Measurements from ENCODE around the gene TPSB2. TPM values are rescaled to one million over a fixed set of nuclear protein-coding genes. Genes with fewer than 3 reads are reported as not detected.

The TPSB2 gene
- total RNA-seq, 1 experiment from 2014 or later, result 16.7 TPM

- Histone ChIP-seq H3K27ac (ENCODE audit: low read depth, low read length, poor library complexity, severe bottlenecking) (no peak overlapping the region), H3K4me3 (ENCODE audit: low read depth, low read length, poor library complexity, severe bottlenecking) (no peak overlapping the region), H3K4me1 (ENCODE audit: insufficient read depth, low read length, poor library complexity, severe bottlenecking) (peaks cover 11% of the 10 kb centered on the region), H3K27me3 (replicated peaks; ENCODE audit: insufficient read depth, low read depth, low read length, poor library complexity) (no peaks in the 10 kb centered on the region), H3K36me3 (ENCODE audit: insufficient read depth, low read length, poor library complexity, severe bottlenecking) (no peaks in the 10 kb centered on the region), H3K9me3 (ENCODE audit: low read depth, low read length, poor library complexity, severe bottlenecking) (no peaks in the 10 kb centered on the region)
- no peak for DNase-seq (ENCODE audit: low spot score)
- ChIA-PET POLR2A (ENCODE audit: low non-redundant PET) (no interaction called here), CTCF (no interaction called here)
- intact Hi-C loops (cut with micrococcal nuclease; ENCODE audit: unreplicated experiment), result no loop called here
- no TSS peak for BruUV-seq (replicated peaks)
- TF ChIP-seq EZH2 (IDR thresholded peaks at IDR 0.05; ENCODE audit: borderline replicate concordance, low read depth, low read length, poor library complexity, severe bottlenecking) (no peak), CTCF (conservative IDR thresholded peaks at IDR 0.05; ENCODE audit: low read depth, low read length) (no peak)
Measured at GRCh38 chr16:1277617-1278282, 47.8 kb upstream of the TPSB2 start.

GRCh38 chr16:1277151-1277598, 47.2 kb upstream of the TPSB2 start:
- Histone ChIP-seq H3K27ac (ENCODE audit: low read depth, low read length, poor library complexity, severe bottlenecking) (no peak overlapping the region), H3K36me3 (ENCODE audit: insufficient read depth, low read length, poor library complexity, severe bottlenecking) (no peaks in the 10 kb centered on the region), H3K4me3 (ENCODE audit: low read depth, low read length, poor library complexity, severe bottlenecking) (no peak overlapping the region), H3K9me3 (ENCODE audit: low read depth, low read length, poor library complexity, severe bottlenecking) (no peaks in the 10 kb centered on the region), H3K4me1 (ENCODE audit: insufficient read depth, low read length, poor library complexity, severe bottlenecking) (peaks cover 14% of the 10 kb centered on the region), H3K27me3 (replicated peaks; ENCODE audit: insufficient read depth, low read depth, low read length, poor library complexity) (no peaks in the 10 kb centered on the region)
- DNase-seq (ENCODE audit: low spot score), result no peak
- CTCF ChIA-PET, result no interaction called here
- TF ChIP-seq CTCF (conservative IDR thresholded peaks at IDR 0.05; ENCODE audit: low read depth, low read length) (no peak), EZH2 (IDR thresholded peaks at IDR 0.05; ENCODE audit: borderline replicate concordance, low read depth, low read length, poor library complexity, severe bottlenecking) (no peak)
- POLR2A ChIA-PET (ENCODE audit: low non-redundant PET), result no interaction called here
- no TSS peak for BruUV-seq (replicated peaks)
- intact Hi-C loops (cut with micrococcal nuclease; ENCODE audit: unreplicated experiment), result no loop called here

- no peak overlapping the region for H3K27ac ChIP-seq (ENCODE audit: low read depth, low read length, poor library complexity, severe bottlenecking)
- intact Hi-C loops (cut with micrococcal nuclease; ENCODE audit: unreplicated experiment), result no loop called here
- no peak overlapping the region for H3K4me3 ChIP-seq (ENCODE audit: low read depth, low read length, poor library complexity, severe bottlenecking)
- H3K9me3 ChIP-seq (ENCODE audit: low read depth, low read length, poor library complexity, severe bottlenecking), result no peaks in the 10 kb centered on the region
- POLR2A ChIA-PET (ENCODE audit: low non-redundant PET), result no interaction called here
- BruUV-seq (replicated peaks), result no TSS peak
- CTCF ChIA-PET, result no interaction called here
- no peaks in the 10 kb centered on the region for H3K27me3 ChIP-seq (replicated peaks; ENCODE audit: insufficient read depth, low read depth, low read length, poor library complexity)
- peaks cover 21% of the 10 kb centered on the region for H3K4me1 ChIP-seq (ENCODE audit: insufficient read depth, low read length, poor library complexity, severe bottlenecking)
- no peaks in the 10 kb centered on the region for H3K36me3 ChIP-seq (ENCODE audit: insufficient read depth, low read length, poor library complexity, severe bottlenecking)
- no peak for TF ChIP-seq EZH2 (IDR thresholded peaks at IDR 0.05; ENCODE audit: borderline replicate concordance, low read depth, low read length, poor library complexity, severe bottlenecking)
- TF ChIP-seq CTCF (conservative IDR thresholded peaks at IDR 0.05; ENCODE audit: low read depth, low read length), result no peak
- DNase-seq (ENCODE audit: low spot score), result no peak
Measured at GRCh38 chr16:1276580-1276878, 46.5 kb upstream of the TPSB2 start.

Measured in A673 (cell line).